GM21515 (cell line): ENCODE data around the gene PTH1R.

Experiments
- ATAC-seq: cut with Tn5 transposase; IDR thresholded peaks from one replicate; pipeline ENCODE4 v1.9.1; 2021; ENCODE audit not compliant: unreplicated experiment

The PTH1R gene

GRCh38 chr3:46942481-46943236, 65.1 kb downstream of the PTH1R start:
- no peak for ATAC-seq

DNA sequence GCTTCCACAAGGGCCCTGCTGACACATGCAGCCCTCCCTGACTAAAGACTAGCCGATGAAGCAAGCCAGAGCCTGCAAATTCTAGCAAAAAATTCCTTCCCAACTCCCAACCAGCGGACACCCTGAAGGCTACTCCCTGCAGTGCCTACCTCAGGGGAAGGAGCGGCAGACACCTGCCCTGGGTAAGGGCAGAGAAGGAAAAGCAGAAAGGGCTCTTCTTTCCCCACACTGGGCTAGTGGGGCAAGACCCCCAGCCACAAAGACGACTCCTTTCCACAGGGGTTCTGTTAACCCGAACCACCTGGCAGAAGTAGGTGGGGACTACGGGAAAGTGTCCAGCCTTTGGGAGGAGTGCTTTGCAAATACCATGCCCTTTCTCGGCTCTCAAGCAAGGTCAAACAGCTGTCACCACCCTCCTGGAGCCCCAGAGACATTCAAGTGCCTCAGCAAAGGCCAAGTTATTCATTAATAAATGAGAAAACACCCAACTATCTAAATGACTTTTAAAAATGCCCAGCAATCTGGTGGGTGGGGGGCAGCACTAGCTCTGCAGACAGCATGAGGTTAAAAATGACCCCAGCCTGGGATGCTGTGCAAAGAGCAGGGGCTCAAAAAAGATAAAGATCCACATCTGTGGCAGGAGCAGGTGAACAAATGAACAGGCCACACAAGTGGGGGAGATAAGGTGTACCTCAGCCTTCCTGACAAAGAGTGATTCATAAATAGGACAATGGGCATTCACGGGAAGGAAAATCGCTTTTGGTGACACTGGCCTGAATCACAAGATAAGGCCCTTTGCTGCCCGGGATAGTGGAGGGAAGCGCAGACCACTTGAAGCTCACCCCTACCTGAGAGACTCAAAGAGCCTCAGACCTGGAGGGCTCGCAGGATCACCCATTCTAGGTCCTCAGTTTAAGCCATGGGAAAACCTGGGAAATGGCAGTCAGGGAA, 66.0 kb downstream of the PTH1R start:
- ATAC-seq, result no peak

DNA sequence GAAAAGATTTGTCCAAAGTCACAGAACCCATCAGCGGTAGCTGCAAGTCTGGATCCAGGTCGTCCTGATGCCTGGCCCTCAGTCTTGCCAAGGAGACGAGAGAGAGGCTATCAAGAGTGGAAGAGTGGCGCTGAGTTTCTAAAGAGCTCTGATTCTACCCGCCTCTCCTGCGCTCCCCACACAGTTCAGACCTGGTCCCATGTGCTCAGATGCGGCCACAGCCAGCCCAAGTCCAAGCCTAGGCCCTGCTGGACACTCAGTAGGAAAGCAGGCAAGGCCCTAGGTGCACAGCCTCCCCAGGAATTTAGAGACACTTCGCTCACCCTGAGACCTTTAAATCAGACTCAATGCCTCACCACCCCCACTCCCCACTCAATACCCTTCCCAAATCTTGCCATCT, 66.7 kb downstream of the PTH1R start:
- ATAC-seq, result no peak

DNA sequence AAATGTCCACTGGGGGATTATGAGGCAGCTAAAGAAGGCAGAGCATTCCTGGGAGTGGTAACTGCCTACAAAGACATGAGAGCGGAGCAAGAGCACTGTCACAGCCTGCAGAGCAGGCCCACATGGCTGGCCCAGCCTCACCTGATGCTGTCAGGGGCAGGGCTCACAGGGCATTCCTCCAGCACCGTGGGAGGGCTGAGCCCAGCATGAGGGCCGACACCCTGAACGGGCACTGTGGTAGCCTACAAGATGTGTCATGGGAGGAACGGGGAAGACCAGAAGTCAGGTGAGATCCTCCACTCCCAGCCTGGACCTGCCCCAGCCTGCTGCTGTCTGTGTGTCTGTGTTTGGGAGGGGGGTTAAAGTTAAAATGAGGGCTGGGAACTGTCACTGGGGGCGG, 68.9 kb downstream of the PTH1R start:
- no peak for ATAC-seq

DNA sequence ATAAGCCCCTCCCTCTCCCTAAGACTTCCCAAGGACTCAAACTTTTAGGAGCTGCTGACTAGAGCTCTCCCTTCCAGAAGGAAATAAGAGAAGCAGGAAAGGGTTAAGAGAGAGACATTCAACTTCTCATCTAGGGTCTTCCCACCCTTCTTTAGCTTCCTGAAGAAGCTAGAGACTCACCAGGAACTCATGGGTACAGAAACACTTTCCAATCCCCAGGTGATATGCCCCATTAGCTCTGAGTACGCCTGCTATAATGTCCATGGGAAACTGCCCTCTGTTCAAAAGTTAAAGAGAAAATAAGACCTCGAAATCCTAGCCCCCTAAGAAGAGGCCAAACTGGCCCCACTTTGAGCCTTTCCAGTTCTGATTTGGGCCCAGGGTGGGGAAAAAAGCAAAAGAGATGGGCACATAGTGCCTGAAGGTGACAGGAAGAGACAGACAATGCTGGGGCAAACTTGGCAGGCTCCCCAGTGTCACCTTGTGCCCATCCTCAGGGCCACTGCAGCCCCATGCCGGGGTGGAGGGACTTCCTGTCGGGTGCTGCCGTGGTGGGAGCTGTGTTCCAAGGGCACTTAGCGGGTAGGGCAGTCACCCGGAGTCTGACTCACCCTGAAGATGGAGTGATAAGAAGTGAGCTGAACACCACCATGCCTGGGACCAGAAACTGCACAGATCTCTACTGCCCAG, 69.5 kb downstream of the PTH1R start:
- ATAC-seq, result no peak

GRCh38 chr3:46947546-46947901, 70.0 kb downstream of the PTH1R start:
- ATAC-seq, result no peak

GRCh38 chr3:46947981-46948791, 70.7 kb downstream of the PTH1R start:
- no peak for ATAC-seq

DNA sequence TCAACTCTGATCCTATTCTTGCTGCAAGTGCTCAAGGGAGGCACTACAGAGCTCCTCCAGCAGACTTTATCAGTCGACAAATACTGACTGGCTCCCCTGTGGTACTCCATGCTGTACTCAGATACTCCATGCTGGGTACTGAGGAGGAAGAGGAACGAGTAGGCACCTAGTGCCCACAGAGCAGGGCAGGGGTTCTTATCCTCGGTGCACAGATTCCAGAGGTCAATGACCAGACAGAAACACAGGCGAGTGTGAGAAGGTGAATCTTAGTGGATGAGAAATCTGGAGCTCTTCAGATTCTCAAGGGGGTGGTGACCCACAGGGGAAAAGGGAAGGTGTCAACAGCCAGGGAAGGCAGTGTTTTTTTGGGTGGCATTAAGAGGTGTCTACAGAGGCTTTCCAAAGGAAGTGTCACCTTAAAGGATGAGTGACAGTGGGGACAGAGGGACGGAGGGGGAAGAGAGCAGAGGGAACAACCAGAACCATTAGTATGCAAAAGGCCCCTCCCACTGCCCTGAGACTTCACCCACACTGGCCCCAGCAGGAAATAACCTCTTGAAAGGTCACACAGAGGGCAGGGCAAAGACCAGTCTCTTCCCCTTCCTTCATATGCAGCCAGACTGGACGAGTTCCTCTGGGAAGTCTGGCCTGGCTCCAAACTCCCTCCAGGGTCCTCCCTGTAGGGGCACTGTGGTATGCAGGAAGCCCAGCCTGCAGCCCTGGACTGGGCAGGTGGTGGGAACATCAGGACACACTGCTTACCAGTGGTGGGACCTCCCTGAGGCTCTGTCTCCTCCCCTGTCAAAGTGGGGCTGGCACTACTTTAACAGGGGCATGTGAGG, 71.5 kb downstream of the PTH1R start:
- no peak for ATAC-seq

DNA sequence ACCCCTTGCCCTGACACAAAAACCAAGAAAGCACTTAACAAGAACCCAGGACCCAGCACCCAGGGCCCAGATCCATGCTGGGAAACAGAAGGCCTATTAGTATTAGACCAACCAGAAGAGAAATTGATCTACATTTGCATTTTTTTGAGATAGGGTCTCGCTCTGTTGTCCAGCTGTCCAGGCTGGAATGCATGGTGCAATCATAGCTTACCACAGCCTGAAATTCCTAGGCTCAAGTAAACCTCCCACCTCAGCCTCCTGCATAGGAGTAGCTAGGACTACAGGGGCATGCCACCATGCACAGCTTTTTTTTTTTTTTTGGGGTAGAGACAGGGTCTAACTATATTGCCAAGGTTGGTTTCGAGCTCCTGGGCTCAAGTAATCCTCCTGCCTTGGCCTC, 72.7 kb downstream of the PTH1R start:
- no peak for ATAC-seq

DNA sequence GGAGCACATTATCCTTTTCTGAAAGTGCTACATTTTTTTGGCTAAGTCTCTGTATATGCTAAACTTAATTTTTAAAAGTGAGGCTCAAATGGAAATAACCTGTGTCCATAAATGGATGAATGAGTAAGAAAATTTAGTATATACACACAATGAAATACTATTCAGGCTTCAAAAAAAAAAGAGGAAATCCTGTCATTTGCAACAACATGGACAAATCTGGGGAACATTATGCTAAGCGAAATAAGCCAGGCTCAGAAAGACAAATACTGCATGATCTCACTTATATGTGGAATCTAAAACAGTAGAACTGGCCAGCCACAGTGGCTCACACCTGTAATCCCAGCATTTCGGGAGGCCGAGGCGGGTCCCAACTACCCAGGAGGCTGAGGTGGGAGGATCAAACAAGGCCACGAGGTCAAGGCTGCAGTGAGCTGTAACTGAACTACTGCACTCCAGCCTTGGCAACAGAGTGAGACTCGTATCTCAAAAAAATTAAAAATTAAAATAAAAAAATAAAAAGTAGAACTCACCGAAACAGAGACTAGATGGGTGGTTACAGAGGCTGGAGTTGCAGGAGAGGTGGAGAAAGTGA, 73.2 kb downstream of the PTH1R start:
- ATAC-seq, result no peak

GRCh38 chr3:46952813-46953212, 75.3 kb downstream of the PTH1R start:
- ATAC-seq, result no peak
